Stimulated activated CD4-positive, alpha-beta T cell treated with anti-CD3 and anti-CD28 coated beads, TNF-alpha, amount 100 ng/mL, for 24 hours (primary cell): ENCODE data around the gene TMEM271.
"Not testable (repeated sequence)": the region's sequence is repeated elsewhere in the genome, so short reads cannot be mapped to it uniquely, and the experiment has no call there.

Source experiments
- DNase-seq, 3 experiments: peaks; one replicate each; pipeline ENCODE4 v3.0.0-alpha.2; 2020; ENCODE audit warnings: low read depth in 3 of 3

TMEM271 gene

GRCh38 chr4:609400-610050 lies 33.4 kb upstream of the TMEM271 start:
- no peak for DNase-seq

- DNase-seq: no peak
These were observed 32.1 kb upstream of the TMEM271 start for GRCh38 chr4:608236-608635.

- no peak for DNase-seq
These were observed 29.8 kb upstream of the TMEM271 start for GRCh38 chr4:605702-606425.

GRCh38 chr4:604131-604530 lies 28.0 kb upstream of the TMEM271 start:
- peak in 1 of 3 experiments; percentile 16 for DNase-seq

GRCh38 chr4:602559-602942 lies 26.5 kb upstream of the TMEM271 start:
- DNase-seq: peak; percentile 27 to 74 (median 28)

- no peak for DNase-seq
These were observed 25.8 kb upstream of the TMEM271 start for GRCh38 chr4:601612-602558.

GRCh38 chr4:600850-601515 lies 24.9 kb upstream of the TMEM271 start:
- peak in 2 of 3 experiments; percentile 22 to 60 for DNase-seq

GRCh38 chr4:600166-600565 lies 24.1 kb upstream of the TMEM271 start:
- DNase-seq: no peak

GRCh38 chr4:598925-599324 lies 22.8 kb upstream of the TMEM271 start:
- DNase-seq: no peak

- no peak for DNase-seq
These were observed 16.9 kb upstream of the TMEM271 start for GRCh38 chr4:592825-593520.

GRCh38 chr4:592178-592577 lies 16.1 kb upstream of the TMEM271 start:
- DNase-seq: not testable (repeated sequence)

GRCh38 chr4:590313-590841 lies 14.3 kb upstream of the TMEM271 start:
- no peak for DNase-seq

- no peak for DNase-seq
These were observed 13.3 kb upstream of the TMEM271 start for GRCh38 chr4:589219-589963.

GRCh38 chr4:588351-588849 lies 12.3 kb upstream of the TMEM271 start:
- no peak for DNase-seq

- DNase-seq: no peak
These were observed 11.7 kb upstream of the TMEM271 start for GRCh38 chr4:587671-588350.

GRCh38 chr4:583820-584219 lies 7.7 kb upstream of the TMEM271 start:
- no peak for DNase-seq

- DNase-seq: no peak
These were observed 5.8 kb upstream of the TMEM271 start for GRCh38 chr4:581753-582361.

- no peak for DNase-seq
These were observed 5.1 kb upstream of the TMEM271 start for GRCh38 chr4:581181-581580.
